IPS-18c (cell line): ENCODE results near the gene CIDEA.

ENCODE experiments used
- H3K4me3 ChIP-seq: 2 replicates; pipeline ENCODE4 v1.7.0; 2013; ENCODE audit warnings: low read depth, mild to moderate bottlenecking, low read length, moderate library complexity; ENCODE audit not compliant: insufficient read depth
- H3K9me3 ChIP-seq: one replicate; pipeline ENCODE4 v1.6.1; 2013; ENCODE audit warnings: mild to moderate bottlenecking, low read length, moderate library complexity; ENCODE audit not compliant: control insufficient read depth, insufficient read depth

The CIDEA gene

DNA sequence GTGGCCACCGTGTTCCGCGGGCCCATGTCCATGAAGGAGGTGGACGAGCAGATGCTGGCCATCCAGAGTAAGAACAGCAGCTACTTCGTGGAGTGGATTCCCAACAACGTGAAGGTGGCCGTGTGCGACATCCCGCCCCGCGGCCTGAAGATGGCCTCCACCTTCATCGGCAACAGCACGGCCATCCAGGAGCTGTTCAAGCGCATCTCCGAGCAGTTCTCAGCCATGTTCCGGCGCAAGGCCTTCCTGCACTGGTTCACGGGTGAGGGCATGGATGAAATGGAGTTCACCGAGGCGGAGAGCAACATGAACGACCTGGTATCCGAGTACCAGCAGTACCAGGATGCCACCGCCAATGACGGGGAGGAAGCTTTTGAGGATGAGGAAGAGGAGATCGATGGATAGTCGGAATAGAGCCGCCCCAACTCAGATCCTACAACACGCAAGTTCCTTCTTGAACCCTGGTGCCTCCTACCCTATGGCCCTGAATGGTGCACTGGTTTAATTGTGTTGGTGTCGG lies 71.6 kb downstream of the CIDEA start:
- H3K9me3 ChIP-seq: no peaks in the 10 kb centered on the region

DNA sequence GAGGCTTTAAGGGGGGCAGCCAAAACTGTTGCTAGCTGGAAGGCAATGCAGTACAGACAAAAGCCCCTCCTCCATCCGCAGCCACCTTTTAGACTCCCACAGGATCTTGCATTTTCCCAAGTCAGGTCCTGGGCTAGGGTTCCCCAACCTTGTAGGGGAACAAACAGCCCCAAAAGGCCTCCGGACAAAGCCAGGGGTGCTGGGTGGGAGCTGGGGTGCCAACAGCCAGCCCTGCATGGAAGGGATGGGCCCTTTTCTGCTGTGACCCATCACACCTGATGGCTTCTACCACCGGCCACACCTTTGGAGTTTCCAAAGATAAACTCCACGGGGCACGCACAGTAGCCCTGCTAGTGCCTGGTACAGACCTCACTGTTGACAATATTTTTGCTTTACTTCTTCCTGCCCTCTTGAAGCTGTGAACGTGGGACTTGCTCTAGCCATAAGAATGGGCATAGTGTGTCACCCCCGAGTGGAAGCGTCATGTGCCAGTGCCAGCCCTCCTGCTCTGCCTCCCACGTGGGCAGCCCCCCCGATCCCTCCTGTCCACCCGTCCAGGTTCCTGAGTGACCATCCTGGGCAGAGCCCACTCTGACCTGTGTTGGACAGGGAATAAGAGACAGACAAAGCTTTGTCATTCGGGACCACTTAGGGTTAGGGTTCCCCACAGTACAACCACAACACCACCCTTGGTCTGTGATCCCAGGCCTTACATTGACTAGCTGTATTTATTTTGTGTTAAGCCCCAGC lies 72.7 kb downstream of the CIDEA start:
- Histone ChIP-seq H3K9me3 (no peaks in the 10 kb centered on the region), H3K4me3 (no peak overlapping the region)

More for the DNA sequence above, 71.6 kb downstream of the CIDEA start:
- no peak overlapping the region for H3K4me3 ChIP-seq
